ENCODE data around the gene RNF126.
"Not testable (repeated sequence)": the region's sequence is repeated elsewhere in the genome, so short reads cannot be mapped to it uniquely, and the experiment has no call there.

RNF126 gene

GRCh38 chr19:610071-610800 is 52.8 kb downstream of the RNF126 start:
- peak overlapping the region; percentile 52 for H3K4me3 ChIP-seq (ENCODE audit: low read depth, low read length)

DNA sequence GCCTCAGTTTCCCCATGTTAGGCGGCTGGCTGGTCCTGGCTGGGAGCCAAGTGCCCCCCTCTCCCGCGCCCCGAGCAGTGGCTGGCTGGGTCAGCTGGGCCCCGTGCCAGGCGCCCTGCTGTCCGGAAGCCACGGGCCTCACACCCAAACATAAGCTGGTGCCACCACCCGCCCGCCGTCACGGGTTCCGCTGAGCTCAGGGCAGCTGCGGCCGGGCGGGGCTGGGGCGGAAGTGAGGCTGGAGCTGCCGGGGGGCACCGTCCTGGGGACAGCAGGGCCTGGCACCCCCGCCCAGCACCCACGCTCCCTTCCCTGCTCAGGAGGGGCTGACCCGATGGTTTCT is 54.0 kb downstream of the RNF126 start:
- H3K4me3 ChIP-seq (ENCODE audit: low read depth, low read length) = no peak overlapping the region
- TF ChIP-seq, protein P1, sequence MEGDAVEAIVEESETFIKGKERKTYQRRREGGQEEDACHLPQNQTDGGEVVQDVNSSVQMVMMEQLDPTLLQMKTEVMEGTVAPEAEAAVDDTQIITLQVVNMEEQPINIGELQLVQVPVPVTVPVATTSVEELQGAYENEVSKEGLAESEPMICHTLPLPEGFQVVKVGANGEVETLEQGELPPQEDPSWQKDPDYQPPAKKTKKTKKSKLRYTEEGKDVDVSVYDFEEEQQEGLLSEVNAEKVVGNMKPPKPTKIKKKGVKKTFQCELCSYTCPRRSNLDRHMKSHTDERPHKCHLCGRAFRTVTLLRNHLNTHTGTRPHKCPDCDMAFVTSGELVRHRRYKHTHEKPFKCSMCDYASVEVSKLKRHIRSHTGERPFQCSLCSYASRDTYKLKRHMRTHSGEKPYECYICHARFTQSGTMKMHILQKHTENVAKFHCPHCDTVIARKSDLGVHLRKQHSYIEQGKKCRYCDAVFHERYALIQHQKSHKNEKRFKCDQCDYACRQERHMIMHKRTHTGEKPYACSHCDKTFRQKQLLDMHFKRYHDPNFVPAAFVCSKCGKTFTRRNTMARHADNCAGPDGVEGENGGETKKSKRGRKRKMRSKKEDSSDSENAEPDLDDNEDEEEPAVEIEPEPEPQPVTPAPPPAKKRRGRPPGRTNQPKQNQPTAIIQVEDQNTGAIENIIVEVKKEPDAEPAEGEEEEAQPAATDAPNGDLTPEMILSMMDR (IDR thresholded peaks at IDR 0.05; ENCODE audit: borderline replicate concordance, insufficient read depth, low read depth, low read length) = no peak

More at GRCh38 chr19:610071-610800, 52.8 kb downstream of the RNF126 start:
- TF ChIP-seq, protein P1 (IDR thresholded peaks at IDR 0.05; ENCODE audit: borderline replicate concordance, insufficient read depth, low read depth, low read length) = no peak

DNA sequence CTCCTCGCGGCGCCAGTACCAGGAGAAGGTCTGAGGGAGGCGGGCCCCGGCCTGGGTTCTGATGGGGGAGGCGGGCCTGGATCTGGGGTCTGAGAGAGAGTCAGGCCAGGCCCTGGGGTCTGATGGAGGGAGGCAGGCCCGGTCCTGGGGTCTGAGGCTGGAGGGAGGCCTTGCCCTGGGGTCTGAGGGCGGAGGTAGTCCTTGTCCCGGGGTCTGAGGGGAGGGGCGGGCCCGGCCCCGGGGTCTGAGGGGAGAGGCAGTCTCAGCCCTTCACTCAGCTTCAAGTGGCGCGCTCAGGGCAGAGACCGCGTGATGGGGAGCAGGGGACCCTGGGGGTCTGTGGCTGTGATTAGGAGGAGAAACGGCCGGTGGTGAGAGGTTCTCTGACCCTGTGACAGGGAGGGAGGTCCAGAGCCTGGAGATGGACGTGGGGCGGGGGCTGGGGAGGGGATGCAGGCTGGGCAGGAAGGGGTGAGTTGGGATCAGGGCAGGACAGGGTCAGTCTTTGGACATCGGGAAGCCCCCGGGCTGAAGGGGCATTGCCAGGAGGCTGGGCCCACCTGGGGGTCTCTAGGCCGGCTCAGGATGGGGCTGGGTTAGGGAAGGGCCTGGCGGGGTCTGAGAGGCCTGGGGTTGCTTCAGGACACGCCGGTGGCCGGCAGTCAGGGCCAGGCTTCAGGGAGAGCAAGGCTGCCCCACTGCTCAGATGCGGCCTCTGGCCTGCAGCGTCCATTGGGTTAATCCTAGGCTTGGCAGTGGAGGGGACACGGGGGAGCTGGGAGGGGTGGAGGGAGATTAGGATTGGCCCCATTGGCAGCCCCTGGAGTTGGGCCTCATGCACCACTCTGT is 54.6 kb downstream of the RNF126 start:
- TF ChIP-seq, protein P1 (IDR thresholded peaks at IDR 0.05; ENCODE audit: borderline replicate concordance, insufficient read depth, low read depth, low read length) = no peak
- no peak overlapping the region for H3K4me3 ChIP-seq (ENCODE audit: low read depth, low read length)

DNA sequence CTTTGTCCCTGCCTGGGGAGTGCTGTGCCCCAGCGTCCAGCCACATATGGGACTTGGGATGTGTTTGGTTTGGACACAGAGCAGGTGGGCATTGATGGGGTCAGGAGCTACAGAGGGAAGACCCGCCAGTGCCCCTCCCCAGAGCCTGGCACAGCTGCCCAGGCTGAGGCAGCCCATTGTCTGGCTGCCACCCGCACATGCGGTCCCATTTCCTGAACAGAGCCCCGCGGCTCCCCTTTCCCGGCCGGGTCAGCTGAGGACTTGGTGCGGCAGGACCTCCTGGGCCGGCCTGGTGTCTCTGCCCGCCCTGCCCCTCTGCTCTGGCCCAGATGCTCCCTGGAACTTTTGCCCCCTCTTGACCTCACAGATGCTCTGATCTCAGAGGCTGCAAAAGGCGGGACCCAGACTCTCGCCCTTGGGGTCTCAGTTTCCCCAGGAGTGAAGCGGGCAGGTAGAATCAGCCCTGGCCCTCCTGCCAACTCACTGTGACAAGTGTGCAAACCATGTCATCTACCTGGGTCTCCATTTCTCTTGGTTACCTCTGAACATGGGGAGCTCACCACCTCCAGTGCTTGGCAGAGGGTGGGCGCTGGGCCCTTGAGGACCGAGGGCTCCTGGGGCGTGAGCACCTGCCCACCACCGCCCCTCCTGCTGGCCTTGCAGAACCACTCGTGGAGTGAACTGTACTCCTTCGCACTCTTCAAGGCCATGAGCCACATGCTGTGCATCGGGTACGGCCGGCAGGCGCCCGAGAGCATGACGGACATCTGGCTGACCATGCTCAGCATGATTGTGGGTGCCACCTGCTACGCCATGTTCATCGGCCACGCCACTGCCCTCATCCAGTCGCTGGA is 55.5 kb downstream of the RNF126 start:
- TF ChIP-seq, protein P1 (IDR thresholded peaks at IDR 0.05; ENCODE audit: borderline replicate concordance, insufficient read depth, low read depth, low read length) = no peak
- no peak overlapping the region for H3K4me3 ChIP-seq (ENCODE audit: low read depth, low read length)

DNA sequence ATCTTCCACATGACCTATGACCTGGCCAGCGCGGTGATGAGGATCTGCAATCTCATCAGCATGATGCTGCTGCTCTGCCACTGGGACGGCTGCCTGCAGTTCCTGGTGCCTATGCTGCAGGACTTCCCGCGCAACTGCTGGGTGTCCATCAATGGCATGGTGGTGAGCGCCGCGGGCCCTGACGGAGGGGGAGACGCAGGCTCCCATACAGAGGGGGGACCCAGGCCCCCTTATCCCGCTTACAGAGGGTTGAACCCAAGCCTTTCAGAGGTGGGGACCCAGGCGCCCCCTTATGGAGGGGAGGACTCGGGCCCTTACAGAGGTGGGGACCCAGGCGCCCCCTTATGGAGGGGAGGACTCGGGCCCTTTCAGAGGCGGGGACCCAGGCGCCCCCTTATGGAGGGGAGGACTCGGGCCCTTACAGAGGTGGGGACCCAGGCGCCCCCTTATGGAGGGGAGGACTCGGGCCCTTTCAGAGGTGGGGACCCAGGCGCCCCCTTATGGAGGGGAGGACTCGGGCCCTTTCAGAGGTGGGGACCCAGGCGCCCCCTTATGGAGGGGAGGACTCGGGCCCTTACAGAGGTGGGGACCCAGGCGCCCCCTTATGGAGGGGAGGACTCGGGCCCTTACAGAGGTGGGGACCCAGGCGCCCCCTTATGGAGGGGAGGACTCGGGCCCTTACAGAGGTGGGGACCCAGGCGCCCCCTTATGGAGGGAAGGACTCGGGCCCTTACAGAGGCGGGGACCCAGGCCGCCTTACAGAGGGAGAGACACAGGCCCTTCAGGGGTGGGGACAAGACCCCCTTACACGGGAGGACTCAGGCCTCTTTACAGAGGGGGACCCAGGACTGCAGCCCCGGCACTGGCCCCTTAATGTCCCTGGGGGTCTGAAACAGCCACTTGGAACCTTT is 57.7 kb downstream of the RNF126 start:
- not testable (repeated sequence) for H3K4me3 ChIP-seq (ENCODE audit: low read depth, low read length)

- H3K4me3 ChIP-seq (ENCODE audit: low read depth, low read length) = no peak overlapping the region
- TF ChIP-seq, protein P1 (IDR thresholded peaks at IDR 0.05; ENCODE audit: borderline replicate concordance, insufficient read depth, low read depth, low read length) = no peak
Measured at GRCh38 chr19:604355-604754, 58.7 kb downstream of the RNF126 start.

DNA sequence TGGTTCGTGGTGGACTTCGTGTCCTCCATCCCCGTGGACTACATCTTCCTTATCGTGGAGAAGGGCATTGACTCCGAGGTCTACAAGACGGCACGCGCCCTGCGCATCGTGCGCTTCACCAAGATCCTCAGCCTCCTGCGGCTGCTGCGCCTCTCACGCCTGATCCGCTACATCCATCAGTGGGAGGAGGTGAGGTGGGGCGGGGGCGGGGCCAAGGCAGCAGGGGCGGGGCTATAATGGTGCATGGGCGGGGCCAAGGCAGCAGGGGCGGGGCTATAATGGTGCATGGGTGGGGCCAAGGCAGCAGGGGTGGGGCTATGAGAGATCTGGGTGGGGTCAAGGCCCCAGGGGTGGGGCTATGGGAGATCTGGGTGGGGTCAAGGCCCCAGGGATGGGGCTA is 59.2 kb downstream of the RNF126 start:
- not testable (repeated sequence) for H3K4me3 ChIP-seq (ENCODE audit: low read depth, low read length)

- not testable (repeated sequence) for H3K4me3 ChIP-seq (ENCODE audit: low read depth, low read length)
Measured at GRCh38 chr19:603302-603639, 59.7 kb downstream of the RNF126 start.

All from GM12875 (cell line).